ENCODE measurements around the gene ENO2.
"Not testable (repeated sequence)": the region's sequence is repeated elsewhere in the genome, so short reads cannot be mapped to it uniquely, and the experiment has no call there.

Gene ENO2

DNA sequence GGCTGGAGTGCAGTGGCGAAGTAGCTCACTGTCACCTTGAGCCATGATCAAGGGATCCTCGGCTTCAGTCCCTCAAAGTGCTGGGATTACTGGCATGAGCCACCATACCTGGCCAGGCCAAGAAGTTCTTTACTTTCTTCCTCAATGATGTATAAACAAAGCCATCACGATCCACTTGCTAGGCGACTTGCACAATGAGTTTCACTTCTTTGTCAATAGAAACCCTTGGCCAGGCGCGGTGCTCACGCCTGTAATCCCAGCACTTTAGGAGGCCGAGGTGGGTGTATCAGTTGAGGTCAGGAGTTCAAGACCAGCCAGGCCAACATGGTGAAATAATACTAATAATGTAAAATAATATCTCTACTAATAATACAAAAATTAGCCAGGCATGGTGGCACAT lies 26.9 kb upstream of the ENO2 start:
- DNase-seq, result no peak

DNA sequence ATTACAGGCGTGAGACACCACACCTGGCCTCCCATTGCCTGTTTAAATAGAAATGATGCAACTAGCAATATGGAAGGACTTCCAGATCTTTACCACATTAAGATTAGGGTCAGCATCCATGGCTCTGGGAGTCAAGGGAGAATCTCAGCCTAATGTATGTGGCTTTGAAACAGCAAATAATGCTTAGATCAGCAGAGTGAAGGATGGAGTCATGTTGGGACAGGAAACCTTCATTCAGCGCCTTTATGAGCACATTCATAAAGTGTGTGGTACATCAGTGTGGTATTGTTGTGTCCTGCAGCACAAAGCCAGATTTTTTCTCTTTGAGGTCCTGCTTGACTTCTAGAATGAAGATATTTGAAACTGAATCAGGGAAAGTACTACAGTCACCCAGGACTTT lies 26.0 kb upstream of the ENO2 start:
- no peak for DNase-seq

DNA sequence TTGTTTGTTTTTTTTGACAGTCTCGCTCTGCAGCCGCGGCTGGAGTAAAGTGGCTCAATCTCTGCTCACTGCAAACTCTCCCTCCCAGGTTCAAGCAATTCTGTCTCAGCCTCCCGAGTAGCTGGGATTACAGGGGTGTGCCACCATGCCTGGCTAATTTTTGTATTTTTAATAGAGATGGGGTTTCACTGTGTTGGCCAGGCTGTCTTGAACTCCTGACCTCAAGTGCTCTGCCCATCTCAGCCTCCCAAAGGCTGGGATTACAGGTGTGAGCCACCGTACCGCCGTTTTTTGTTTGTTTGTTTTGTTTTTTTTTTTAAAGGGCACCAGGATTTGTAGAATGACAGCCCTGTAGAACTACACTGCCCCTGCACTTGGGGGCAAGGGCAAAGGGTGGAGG lies 25.6 kb upstream of the ENO2 start:
- DNase-seq, result not testable (repeated sequence)

DNA sequence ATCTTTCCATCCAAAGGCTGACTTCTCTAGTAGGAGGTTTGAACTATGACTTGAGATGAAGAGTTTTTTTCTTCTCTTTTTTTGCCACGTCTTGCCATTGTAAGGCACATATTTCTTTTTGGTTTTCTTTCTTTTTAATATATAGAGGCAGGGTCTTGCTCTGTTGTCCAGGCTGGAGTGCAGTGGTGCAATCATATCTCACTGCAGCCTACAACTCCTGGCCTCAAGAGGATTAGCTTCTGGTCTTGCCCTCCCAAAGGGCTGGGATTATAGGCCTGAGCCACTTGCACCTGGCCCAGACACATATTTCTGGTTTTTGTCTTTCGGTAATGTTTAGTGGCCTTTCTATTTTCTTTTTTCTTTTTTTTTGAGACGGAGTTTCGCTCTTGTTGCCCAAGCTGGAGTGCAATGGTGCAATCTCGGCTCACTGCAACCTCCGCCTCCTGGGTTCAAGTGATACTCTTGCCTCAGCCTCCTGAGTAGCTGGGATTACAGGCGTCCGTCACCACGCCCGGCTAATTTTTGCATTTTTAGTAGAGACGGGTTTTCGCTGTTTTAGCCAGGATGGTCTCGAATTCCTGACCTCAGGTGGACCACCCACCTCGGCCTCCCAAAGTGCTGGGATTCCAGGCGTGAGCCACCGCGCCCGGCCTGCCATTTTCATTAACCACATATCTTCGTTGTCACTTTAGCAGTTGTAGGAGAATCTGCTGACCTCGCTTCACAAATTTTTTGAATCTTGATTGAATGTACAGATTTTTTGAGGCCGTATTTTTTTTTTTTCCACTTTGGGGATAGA lies 24.4 kb upstream of the ENO2 start:
- not testable (repeated sequence) for DNase-seq

DNA sequence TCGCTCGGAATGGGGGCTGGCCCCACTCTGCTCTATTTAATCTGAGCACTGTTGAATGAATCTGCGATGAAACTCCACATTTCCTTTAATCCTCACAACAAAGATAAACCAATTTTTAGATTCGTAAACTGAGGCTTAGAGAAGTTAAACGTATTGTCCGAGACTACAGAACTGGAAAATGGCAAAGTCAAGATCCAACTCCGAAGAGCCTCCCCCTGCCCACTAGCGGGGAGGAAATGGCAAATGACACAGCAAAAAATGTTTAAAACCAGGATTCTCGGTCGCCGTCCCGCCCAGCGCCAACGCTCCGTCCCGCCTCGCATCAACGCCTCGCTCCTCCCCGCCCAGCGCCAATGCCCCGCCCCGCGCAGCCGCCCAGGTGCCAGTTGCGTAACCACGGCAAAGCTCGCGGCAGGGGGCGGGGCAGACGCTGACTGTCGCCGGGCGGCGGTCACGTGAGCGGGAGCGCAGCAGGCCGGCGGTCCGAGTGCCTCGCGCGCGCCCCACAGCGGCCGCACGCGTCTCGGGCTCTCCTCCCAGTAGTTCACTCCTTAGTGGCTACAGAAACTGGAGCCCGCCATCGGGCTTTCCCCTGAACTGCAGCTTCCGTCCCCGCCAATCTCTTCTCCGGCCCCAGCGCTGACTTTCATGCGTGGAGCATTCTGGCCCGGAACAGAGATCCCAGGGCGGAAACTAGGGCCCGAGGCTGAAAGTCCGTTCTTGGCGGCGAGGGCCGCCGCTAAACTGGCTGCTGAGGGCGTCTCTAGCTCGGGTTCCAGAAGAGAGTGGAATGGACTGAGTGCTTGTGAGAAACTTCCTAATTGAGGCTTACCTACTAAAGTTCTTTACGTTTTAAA lies 23.4 kb upstream of the ENO2 start:
- DNase-seq, result peak; percentile 94

DNA sequence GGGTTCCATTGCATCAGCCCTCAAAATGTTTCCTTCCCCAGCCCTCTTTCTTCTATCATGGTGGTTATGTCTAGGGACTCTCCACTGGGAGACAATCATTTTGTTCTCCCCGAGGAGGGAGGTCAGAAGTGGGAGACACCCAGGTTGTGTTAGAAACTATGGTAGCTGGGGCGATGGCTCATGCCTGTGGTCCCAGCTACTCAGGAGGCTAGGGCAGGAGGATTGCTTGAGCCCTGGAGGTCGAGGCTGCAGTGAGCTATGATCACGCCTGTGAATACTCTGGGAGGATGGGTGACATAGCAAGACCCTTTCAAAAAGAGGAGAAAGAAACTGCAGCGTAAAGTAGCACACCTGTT lies 22.8 kb upstream of the ENO2 start:
- no peak for DNase-seq

DNA sequence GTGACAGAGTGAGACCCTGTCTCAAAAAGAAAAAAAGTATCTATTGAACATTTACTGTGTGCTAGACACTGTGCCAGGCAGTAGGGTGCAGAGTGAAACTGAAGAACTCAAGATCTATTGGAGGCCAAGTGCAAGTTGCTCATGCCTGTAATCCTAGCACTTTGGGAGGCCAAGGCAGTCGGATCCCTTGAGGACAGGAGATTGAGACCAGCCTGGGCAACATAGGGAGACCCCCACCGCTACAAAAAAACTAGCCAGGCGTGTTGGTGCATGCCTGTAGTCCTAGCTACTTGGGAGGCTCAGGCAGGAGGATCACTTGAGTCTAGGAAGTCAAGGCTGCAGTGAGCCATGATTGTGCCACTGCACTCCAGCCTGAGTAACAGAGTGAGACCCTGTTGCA lies 21.7 kb upstream of the ENO2 start:
- not testable (repeated sequence) for DNase-seq

DNA sequence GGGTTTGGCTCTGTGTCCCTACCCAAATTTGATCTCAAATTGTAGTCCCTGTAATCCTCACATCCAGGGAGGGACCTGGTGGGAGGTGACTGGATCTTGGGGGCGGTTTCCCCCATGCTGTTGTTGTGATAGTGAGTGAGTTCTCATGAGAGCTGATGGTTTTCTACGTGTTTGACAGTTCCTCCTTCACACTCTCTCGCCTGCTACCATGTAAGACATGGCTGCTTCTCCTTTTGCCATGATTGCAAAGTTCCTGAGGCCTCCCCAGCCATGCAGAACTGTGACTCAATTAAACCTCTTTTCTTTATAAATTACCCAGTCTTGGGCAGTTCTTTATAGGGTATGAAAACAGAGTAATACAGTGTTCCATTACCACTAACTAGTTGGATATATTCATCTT lies 20.1 kb upstream of the ENO2 start:
- DNase-seq, result no peak

DNA sequence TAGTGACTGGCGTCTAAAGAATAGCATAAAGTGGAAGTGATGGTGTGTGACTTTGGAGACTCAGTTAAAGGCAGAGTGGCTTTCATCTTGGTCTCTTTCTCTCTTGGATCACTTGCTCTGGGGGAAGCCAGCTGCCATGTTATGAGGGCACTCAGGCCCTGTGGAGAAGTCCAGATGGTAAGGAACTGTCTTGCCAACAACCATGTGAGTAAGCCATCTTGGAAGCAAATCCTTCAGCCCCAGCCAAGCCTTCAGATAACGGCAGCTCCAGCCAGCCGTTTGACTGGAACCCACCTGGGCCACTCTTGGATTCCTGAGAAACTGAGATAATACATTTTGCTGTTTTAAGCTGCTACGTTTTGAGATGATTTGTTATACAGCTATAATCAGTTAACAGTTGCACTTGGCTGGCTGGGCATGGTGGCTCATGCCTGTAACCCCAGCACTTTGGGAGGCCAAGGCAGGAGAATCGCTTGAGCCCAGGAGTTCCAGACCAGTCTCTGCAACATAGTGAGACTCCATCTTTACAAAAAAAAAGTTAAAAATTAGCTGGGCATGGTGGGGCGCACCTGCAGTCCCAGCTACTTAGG lies 17.4 kb upstream of the ENO2 start:
- DNase-seq, result no peak

DNA sequence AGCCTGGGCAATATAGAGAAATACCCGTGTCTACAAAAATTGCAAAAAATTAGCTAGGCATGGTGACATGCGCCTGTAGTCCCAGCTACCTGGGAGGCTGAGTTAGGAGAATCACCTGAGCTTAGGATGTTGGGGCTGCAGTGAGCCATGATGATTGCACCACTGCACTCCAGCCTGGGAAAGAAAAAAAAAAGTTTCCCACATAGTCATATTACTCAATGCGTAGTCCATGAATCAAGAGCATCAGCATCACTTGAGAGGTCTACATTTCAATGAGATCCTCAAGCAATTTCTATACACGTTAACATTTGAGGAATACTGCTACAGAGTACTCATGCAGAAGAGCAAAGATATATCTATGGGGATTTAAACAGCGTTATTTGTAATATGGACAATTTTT lies 15.0 kb upstream of the ENO2 start:
- no peak for DNase-seq

DNA sequence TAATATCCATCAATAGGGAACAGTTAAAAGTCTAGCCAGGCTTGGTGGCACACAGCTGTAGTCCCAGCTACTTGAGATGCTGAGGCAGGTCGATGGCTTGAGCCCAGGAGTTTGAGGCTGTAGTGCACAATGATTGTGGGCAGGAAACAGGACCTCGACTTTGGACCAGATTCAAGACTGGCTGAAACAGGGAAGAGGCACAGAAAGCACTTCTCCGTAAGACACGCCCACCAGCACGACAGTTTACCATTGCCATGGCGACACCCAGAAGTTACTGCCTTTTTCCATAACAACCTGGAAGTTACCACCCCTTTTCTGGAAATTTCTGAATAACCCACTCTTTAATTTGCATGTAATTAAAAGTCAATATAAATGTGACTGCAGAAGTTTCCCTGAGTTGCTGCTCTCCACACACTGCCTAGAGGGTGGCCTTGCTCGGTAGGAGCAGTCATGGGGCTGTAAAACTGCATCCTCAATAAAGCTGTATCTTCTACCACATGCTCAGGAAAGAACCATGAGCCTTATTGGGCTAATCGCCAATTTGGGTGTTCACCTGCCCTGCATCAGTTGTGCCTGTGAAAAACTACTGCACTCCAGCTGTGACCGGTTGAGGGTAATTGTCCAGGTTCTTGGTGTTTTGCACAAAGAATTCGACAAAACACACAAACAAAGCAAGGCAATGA lies 14.4 kb upstream of the ENO2 start:
- no peak for DNase-seq

DNA sequence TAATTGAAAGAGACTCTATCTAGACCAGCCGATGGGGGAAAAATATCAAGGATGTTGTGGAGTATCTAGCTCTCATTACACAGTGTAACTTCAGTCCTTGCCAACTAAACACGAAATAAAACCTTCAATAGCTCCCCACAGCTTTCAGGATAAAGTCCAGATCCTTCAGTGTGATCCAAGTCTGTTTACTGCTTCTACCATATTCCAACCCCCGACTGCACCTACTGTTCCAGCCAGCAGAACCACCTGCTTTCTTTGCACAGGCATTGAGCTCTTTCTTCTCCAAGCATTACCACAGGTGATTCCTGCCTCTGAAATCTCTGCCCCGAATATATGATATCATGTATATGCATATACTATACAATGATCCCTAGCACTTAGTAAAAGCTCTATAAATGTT lies 11.9 kb upstream of the ENO2 start:
- no peak for DNase-seq

DNA sequence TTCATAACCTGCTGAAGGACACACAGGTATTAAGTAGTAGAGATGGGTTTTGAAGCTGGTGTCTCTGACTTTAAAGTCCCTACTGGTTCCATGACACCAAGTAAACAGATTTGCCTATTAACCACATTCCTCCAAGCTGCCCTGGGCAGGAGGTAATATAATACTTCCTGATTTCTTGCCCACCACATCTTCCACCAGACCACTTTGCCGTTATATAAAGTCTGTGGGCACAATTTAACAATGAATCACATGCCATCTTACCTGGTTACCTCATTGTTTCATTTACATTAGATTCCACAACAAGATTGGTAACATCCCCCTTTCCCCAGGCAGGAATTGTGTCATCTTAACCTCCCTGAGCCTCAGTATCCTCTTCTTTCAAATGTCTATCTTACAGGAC lies 10.7 kb upstream of the ENO2 start:
- DNase-seq, result no peak

DNA sequence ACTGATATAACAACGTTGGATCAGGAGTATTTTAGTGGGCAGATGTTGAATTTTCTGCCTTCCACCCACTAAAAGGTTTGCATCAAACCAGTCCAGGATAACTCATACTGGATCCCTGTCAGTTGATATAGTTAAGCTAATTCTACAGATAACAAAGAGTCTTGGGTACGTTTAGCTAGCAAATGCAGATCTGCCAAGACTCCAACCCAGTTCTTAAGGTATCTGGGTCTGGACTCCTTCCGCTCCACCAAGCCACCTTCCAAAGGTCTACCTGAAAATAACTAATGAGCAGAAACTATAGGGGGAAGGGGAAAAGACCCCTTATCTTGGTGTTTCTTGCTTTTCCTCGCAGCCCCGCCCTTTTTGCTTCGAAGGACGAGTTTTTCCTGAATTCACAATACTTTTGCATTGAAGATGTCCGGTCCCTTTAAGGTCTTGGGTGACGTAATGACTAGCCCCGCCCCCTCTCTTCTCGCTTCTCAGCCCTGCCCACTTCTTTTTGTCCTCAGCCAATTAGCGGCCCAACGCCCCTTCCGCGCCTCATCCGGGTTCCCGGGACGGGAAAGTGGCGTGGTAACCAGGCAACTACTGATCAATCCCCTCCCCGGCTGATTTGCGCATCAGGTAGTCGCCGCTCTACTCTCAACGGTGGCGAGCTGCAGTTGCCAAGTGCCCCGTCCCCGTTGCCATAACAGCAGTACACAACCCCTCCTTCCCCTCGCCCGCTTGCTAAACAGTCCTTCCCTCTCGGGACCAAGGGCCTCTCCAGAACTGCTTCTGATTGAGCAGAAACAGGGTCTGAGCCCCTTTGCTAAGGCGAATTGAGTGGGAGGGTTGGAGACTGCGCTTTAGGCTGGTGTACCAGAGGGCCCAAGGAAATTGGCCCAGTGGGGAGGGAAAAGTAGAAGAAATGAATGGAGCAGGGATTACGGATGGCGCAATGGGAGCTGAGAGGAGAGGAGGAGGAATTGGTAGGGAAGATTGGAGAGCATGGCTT lies 9.8 kb upstream of the ENO2 start, which contains the start of gene LRRC23:
Gene LRRC23 (plus strand): TSS at position 543 of the 997 bp plus-strand sequence. CDS start 812 bp downstream, outside the sequence.
- DNase-seq, result peak; percentile 96

DNA sequence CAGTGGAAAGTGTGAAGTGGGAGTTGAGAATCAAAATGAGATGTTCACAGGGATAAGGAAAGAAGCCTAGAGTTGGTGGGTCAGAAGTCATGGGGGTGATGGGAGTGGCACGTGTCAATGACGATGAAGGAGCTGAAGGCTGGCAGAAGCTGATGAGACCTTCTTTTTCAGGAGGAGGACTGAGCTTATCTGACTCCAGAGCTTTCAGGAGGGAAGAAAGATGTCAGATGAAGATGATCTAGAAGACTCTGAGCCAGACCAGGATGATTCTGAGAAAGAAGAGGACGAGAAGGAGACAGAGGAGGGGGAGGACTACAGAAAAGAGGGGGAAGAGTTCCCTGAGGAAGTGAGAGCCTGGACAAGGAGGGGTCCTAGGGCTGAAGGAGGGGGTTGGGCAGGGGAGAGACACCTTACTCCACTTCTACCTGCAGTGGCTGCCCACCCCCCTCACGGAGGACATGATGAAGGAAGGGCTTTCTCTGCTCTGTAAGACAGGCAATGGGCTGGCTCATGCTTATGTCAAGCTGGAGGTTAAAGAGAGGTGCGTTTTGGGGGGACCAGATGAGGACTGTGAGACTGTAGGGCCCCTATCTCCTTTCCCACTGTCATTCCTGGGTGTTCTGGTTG lies 8.9 kb upstream of the ENO2 start:
- DNase-seq, result no peak

DNA sequence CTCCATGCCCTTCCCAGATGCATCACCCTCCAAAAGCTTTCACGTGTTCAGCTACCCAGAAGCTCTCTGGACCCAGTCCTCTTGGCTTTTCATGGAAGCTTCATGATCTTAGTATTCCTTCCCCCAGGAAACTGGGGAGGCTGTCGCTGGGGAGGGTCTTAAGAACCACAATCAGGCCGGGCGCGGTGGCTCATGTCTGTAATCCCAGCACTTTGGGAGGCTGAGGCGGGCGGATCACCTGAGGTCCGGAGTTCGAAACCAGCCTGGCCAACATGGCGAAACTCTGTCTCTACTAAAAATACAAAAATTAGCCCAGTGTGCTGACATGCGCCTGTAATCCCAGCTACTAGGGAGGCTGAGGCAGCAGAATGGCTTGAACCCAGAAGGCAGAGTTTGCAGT lies 6.2 kb upstream of the ENO2 start:
- not testable (repeated sequence) for DNase-seq

DNA sequence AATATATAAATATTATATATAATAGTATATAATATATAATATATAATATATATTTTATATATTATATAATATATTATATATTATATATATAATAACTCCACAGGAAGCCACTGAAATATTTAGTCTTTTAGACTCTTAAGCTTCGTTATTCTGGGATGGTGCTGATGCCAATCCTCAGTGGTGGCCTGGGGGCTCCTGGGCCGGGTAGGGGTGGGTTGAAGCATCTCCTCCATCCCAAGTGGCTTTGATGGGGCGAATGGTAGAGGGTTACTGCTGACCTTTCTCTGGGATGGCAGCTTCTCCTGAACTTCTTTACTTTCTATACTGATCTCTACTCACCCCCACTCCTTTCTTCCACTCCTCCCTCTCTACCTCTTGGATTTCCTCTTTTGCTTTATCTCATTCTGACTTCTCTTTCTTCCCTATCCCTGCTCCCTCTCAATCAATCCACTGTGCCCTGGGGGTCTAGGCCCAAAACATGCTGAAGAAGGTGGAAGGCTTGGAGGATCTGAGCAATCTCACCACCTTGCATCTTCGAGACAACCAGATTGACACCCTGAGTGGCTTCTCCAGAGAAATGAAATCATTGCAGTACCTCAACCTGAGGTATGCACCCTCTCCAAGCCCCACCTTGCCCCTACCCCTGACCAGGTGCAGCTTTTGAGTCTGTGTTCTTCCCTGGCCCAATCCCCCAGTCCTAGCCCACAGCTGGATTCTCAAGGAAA lies 4.8 kb upstream of the ENO2 start:
- no peak for DNase-seq

DNA sequence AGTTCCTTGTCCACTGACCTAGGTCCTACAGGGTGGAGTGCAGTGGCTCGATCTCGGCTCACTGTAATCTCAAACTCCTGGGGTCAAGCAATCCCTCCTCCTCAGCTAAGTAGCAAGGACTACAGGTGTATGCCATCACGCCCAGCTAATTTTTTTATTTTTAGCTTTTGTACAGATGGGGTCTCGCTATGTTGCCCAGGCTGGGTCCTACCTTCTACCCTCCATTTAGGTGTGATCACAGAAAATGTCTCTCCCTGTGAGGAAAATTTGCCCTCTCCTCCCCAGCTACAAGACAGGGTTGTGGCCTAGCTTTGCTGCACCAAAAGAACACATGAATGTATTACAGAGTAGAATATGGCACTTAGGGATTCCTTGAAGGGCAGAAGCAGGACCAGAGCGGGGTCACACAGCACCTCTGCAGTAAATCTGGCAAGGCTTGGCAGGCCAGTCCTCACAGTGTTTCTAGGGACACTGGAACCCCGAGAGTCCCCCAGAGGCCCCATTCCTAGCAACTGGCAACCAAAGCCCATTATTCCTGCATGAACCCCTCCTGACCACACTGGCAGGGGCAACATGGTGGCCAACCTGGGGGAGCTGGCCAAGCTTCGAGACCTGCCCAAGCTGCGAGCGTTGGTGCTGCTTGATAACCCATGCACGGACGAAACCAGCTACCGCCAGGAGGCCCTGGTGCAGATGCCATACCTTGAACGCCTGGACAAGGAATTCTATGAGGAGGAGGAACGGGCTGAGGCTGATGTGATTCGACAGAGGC lies 2.0 kb upstream of the ENO2 start:
- DNase-seq, result no peak

DNA sequence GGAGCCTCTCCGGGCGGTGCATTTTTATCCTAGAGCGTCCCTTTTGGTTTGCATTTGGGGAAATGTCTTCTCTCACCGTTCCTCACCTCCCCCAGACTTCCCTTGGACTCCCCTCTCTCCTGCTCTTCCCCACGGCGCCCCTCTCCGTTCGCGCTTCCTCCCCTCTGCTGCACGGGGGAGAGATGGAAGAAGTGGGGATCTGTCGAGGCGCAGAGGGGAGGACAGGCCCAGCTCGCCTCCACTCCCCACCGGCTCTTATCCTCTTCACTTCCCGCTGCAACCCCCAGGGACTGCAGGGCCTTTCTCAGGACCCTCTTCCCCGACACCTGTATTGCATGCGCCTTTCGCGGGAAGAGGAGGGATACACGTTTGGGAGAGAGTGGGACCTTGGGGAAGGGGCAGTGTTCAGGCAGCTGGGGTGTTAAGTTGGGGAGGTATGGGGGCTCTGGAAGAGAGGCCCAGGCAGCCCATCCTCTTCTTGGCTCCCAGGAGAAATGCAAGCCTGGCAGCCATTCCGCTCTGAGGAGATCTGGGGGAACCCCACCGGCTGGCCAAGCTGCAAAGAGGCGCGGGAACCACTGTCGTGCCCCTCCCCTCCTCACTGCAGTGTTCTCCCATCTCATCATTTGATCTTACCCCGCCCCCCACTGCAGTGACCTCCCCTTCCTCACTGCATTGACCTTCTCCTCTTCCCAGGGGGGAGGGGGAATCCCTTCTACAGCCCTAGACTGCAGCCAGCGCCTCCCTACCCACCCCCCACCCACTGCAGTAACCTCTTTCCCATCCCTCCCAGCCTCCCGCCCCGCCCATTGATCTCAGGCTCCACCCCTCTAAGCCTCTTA lies 788 bp downstream of the ENO2 start:
- DNase-seq, result no peak

Measured in NCI-H1092 (cell line).